ENCODE results near the gene G6PC2. TPM values are rescaled to one million over a fixed set of nuclear protein-coding genes. Genes with fewer than 3 reads are reported as not detected.
A peak's percentile ranks its signal among the peaks of the same experiment; 100 is the strongest.

The G6PC2 gene
- total and polyA plus RNA-seq, 2 of the 8 experiments (the other 6 are each of a cell fraction or from before 2014, with no cell fraction given) = not detected

- peaks cover 2 to 18% (median 17%) of the 10 kb centered on the region in 4 experiments for H3K4me1 ChIP-seq (replicated peaks in 1 of 4; ENCODE audit: control insufficient read depth in 3 of 4, insufficient read depth in 4 of 4, low read length in 3 of 4)
- no peak overlapping the region for H3K27ac ChIP-seq (ENCODE audit: low read depth, low read length)
- no peaks in the 10 kb centered on the region for H3K79me2 ChIP-seq (ENCODE audit: control insufficient read depth in 1 of 2, insufficient read depth in 2 of 2, low read length in 2 of 2)
- peak overlapping the region; percentile 36 for H2BK120ac ChIP-seq (replicated peaks; ENCODE audit: low read depth, low read length)
- ChIA-PET CTCF (ENCODE audit: partially characterized antibody) (interaction anchor here (1.0 to 2.4 kb wide), 4 partner anchors 8 to 139 kb away, joined by 3 to 9 read pairs (median 5); no protein-coding TSS in a partner anchor), POLR2A (ENCODE audit: partially characterized antibody) (no interaction called here)
- H3K4me2 ChIP-seq (ENCODE audit: insufficient read depth in 1 of 2, low read depth in 2 of 2, low read length in 2 of 2) = peak overlapping the region; percentile 46 to 59
- H3K14ac ChIP-seq (ENCODE audit: insufficient read length) = no peak overlapping the region
- H3K56ac ChIP-seq (replicated peaks; ENCODE audit: insufficient read length, low read depth, low read length) = no peak overlapping the region
- H4K5ac ChIP-seq (ENCODE audit: insufficient read length, low read depth, low read length) = no peak overlapping the region
- H3K27me3 ChIP-seq (replicated peaks in 1 of 4; ENCODE audit: control insufficient read depth in 3 of 4, extremely low read depth in 1 of 4, insufficient read depth in 3 of 4, low read length in 3 of 4) = peaks cover 0 to 2% (median 0%) of the 10 kb centered on the region in 4 experiments; a peak in 1 of 7 replicates
- peak overlapping the region; percentile 53; the same call in 1 of the 2 replicates for H2BK5ac ChIP-seq (ENCODE audit: low read depth, low read length)
- H3K9me3 ChIP-seq (ENCODE audit: insufficient read depth in 2 of 2, low read depth in 1 of 2, low read length in 1 of 2) = peaks cover 5 to 6% of the 10 kb centered on the region in 2 experiments; a peak in 3 of 4 replicates
- H4K91ac ChIP-seq (replicated peaks; ENCODE audit: insufficient read length, low read length) = peak overlapping the region; percentile 25
- H3K9ac ChIP-seq (replicated peaks in 1 of 4; ENCODE audit: extremely low read depth in 1 of 4, low read depth in 3 of 4, low read length in 3 of 4) = no peak overlapping the region
- H2BK12ac ChIP-seq (ENCODE audit: low read depth, low read length) = 0 out of 2 replicates have a peak overlapping the region, but pooled peaks have one; percentile 32
- H4K20me1 ChIP-seq (replicated peaks in 1 of 2; ENCODE audit: control insufficient read depth in 1 of 2, insufficient read depth in 2 of 2, low read length in 2 of 2) = no peaks in the 10 kb centered on the region
- peak overlapping the region; percentile 91 for H2AFZ ChIP-seq (ENCODE audit: low read length)
- no peaks in the 10 kb centered on the region for H3K79me1 ChIP-seq (ENCODE audit: low read depth, low read length)
- FAIRE-seq = no peak
- no peak overlapping the region for H3K23ac ChIP-seq (ENCODE audit: insufficient read length)
- H3K23me2 ChIP-seq (ENCODE audit: low read depth, low read length) = no peaks in the 10 kb centered on the region
- no peak overlapping the region for H3K4ac ChIP-seq (replicated peaks; ENCODE audit: insufficient read length, low read depth, low read length)
- no peak for TF ChIP-seq EZH2 (IDR thresholded peaks at IDR 0.05; ENCODE audit: low read depth, low read length, severe bottlenecking)
- no peak for TF ChIP-seq BACH1 (IDR thresholded peaks at IDR 0.05; ENCODE audit: low read length)
- TF ChIP-seq GABPA (IDR thresholded peaks at IDR 0.05; ENCODE audit: borderline replicate concordance, insufficient read depth, low read length) = no peak
- no peak for TF ChIP-seq ZNF274 (IDR thresholded peaks at IDR 0.05; ENCODE audit: borderline replicate concordance, extremely low read depth, low read length)
- no peak for TF ChIP-seq KDM1A (IDR thresholded peaks at IDR 0.05; ENCODE audit: borderline replicate concordance, low read length)
- no peak for TF ChIP-seq JUN (IDR thresholded peaks at IDR 0.05; ENCODE audit: low read depth, low read length)
- TF ChIP-seq ASH2L (IDR thresholded peaks at IDR 0.05; ENCODE audit: low read length) = no peak
- H3K4me3 ChIP-seq (ENCODE audit: extremely low read depth in 1 of 4, insufficient read depth in 2 of 4, low read depth in 3 of 4, low read length in 4 of 4) = peak overlapping the region in 2 of 4 experiments; percentile 7 to 26; a peak in 5 of 8 replicates
- 27% methylated on average over 19 of the region's 21 CpGs; no CpG with 5 or more reads in 1 of the 2 experiments for WGBS, 2 experiments (ENCODE audit: extremely low coverage in 1 of 2, insufficient coverage in 1 of 2, insufficient read length in 1 of 2, insufficient replicate concordance in 2 of 2, low coverage in 1 of 2, low lambda C conversion rate in 2 of 2, missing lambda C conversion rate in 1 of 2)
- peak in 1 of 2 experiments; percentile 62 for DNase-seq (ENCODE audit: low read depth in 1 of 2, low spot score in 2 of 2)
- peak overlapping the region; percentile 51; the same call in 1 of the 2 replicates for H3K18ac ChIP-seq (ENCODE audit: extremely low read depth, low read length)
- H4K8ac ChIP-seq (ENCODE audit: extremely low read depth, insufficient read depth, low read length) = no peak overlapping the region
- no peak overlapping the region for H2BK15ac ChIP-seq (ENCODE audit: low read length)
- no peaks in the 10 kb centered on the region for H3K36me3 ChIP-seq (ENCODE audit: control insufficient read depth in 2 of 4, insufficient read depth in 4 of 4, low read length in 3 of 4)
- no peak overlapping the region for H2AK5ac ChIP-seq (ENCODE audit: low read depth, low read length)
- no peak overlapping the region; the same call in 1 of the 2 replicates for H2BK20ac ChIP-seq (ENCODE audit: low read length)
These were observed 11.8 kb downstream of the G6PC2 start for GRCh38 chr2:168912901-168913369.
